Glutamatergic neuron (in vitro differentiated cells): ENCODE results near the gene CILP. TPM values are rescaled to one million over a fixed set of nuclear protein-coding genes. Genes with fewer than 3 reads are reported as not detected.

Experiments
- DNase-seq: peaks from one replicate; pipeline ENCODE4 v3.0.0; 2022
- H3K27ac Mint-ChIP-seq: one replicate; pipeline ENCODE4 v1.8.0; 2020; ENCODE audit warnings: mild to moderate bottlenecking, mixed read lengths, inconsistent platforms; ENCODE audit not compliant: unreplicated experiment
- H3K27me3 Mint-ChIP-seq: one replicate; pipeline ENCODE4 v1.8.0; 2020; ENCODE audit warnings: mild to moderate bottlenecking, moderate library complexity, mixed read lengths, inconsistent platforms; ENCODE audit not compliant: unreplicated experiment
- H3K36me3 Mint-ChIP-seq: one replicate; pipeline ENCODE4 v1.8.0; 2020; ENCODE audit warnings: mild to moderate bottlenecking, mixed read lengths, inconsistent platforms; ENCODE audit not compliant: unreplicated experiment
- H3K4me1 Mint-ChIP-seq: one replicate; pipeline ENCODE4 v1.8.0; 2020; ENCODE audit warnings: mild to moderate bottlenecking, low read depth, mixed read lengths, inconsistent platforms; ENCODE audit not compliant: unreplicated experiment
- H3K4me3 Mint-ChIP-seq: one replicate; pipeline ENCODE4 v1.8.0; 2020; ENCODE audit warnings: mild to moderate bottlenecking, mixed read lengths, inconsistent platforms; ENCODE audit not compliant: unreplicated experiment
- H3K9me3 Mint-ChIP-seq: one replicate; pipeline ENCODE4 v1.8.0; 2020; ENCODE audit warnings: mild to moderate bottlenecking, moderate library complexity, mixed read lengths, inconsistent platforms; ENCODE audit not compliant: unreplicated experiment
- CTCF ChIP-seq: fragments of 200-600 bp; sonication (generic); IDR thresholded peaks from one replicate; pipeline ENCODE4 v1.5.0; 2021; ENCODE audit not compliant: partially characterized antibody, unreplicated experiment
- total RNA-seq: library from RNA; stranded (reverse); fragmentation: NEBNext Ultra II Directional; extraction: Animal tissue kit (Norgen Biotek cat#: 25700); gene quantifications from one replicate; pipeline ENCODE4 v1.2.1, GENCODE V29; 2021; ENCODE audit not compliant: unreplicated experiment

The CILP gene
- total RNA-seq, 1 donor from 2014 or later, result 0.12 TPM

DNA sequence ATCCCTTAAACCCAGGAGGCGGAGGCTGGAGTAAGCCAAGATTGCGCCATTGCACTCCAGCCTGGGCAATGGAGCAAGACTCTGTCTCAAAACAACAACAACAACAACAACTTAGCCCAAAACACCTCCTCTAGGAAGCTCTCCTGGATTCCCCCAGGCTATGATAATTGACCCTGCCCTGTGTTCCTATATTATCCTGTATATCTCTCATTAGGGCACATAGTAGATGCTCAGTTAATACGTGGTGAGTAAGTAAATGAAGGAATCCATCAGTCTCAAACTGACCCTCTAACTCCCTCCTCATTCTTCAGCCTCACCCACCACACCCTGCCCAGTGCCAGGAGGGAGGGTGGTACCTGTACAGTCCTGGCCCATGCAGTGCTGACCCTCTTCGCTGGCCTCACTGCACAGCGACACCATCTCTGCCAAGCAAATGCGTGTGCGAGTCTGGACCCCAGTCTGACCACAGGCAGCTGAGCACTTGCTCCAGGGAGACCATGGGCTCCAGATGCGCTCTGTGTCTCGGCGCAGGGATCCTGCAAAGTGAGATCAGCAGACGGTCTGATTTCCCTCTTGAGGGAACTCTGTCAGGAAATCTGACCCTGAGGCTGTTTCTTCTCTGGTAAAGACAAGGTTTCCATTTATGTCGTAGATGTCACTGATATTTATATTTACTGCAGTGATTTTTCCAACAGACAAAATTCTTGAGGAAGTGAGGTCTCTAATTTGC is 6.2 kb downstream of the CILP start:
- no peak overlapping the region for H3K27ac Mint-ChIP-seq
- H3K4me3 Mint-ChIP-seq, result no peak overlapping the region
- H3K9me3 Mint-ChIP-seq, result no peaks in the 10 kb centered on the region

GRCh38 chr15:65204236-65204930 is 6.9 kb downstream of the CILP start:
- no peak overlapping the region for H3K4me3 Mint-ChIP-seq
- no peaks in the 10 kb centered on the region for H3K36me3 Mint-ChIP-seq
- H3K27me3 Mint-ChIP-seq, result peaks cover 7% of the 10 kb centered on the region
- H3K9me3 Mint-ChIP-seq, result no peaks in the 10 kb centered on the region
- DNase-seq, result no peak
- no peak overlapping the region for H3K27ac Mint-ChIP-seq
- peaks cover 11% of the 10 kb centered on the region for H3K4me1 Mint-ChIP-seq
- no peak for TF ChIP-seq CTCF

More for the DNA sequence above, 6.2 kb downstream of the CILP start:
- no peak for TF ChIP-seq CTCF
- no peak for DNase-seq
- peaks cover 11% of the 10 kb centered on the region for H3K4me1 Mint-ChIP-seq
- no peaks in the 10 kb centered on the region for H3K36me3 Mint-ChIP-seq
- H3K27me3 Mint-ChIP-seq, result peaks cover 6% of the 10 kb centered on the region

GRCh38 chr15:65201918-65202317 is 9.4 kb downstream of the CILP start:
- peaks cover 7% of the 10 kb centered on the region for H3K36me3 Mint-ChIP-seq
- no peak for DNase-seq
- H3K4me3 Mint-ChIP-seq, result no peak overlapping the region
- TF ChIP-seq CTCF, result no peak
- H3K9me3 Mint-ChIP-seq, result no peaks in the 10 kb centered on the region
- H3K27me3 Mint-ChIP-seq, result peaks cover 5% of the 10 kb centered on the region
- H3K27ac Mint-ChIP-seq, result no peak overlapping the region
- no peaks in the 10 kb centered on the region for H3K4me1 Mint-ChIP-seq

DNA sequence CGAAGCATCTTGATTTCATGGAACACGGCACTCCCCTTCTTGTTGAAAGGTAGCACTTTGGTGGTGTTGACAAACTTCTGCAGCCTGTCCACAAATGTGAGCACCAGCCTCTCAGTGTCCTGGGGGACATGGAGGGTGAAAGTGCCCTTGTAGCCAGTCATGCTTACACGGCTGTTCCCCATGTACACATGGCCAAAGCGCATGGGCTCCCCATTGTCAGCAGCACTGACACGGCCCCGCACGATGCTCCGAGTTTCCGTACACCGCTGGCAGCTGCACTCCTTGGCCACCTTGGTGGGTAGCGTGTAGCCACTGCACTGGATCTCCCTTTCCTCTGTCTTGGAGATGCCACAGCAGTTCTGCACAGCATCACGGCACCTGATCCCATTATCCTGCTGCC is 12.7 kb downstream of the CILP start:
- Mint-ChIP-seq H3K4me1 (peaks cover 6% of the 10 kb centered on the region), H3K27ac (no peak overlapping the region), H3K36me3 (peaks cover 7% of the 10 kb centered on the region), H3K27me3 (peaks cover 4% of the 10 kb centered on the region), H3K4me3 (no peak overlapping the region), H3K9me3 (no peaks in the 10 kb centered on the region)
- TF ChIP-seq CTCF, result no peak
- DNase-seq, result no peak

- Mint-ChIP-seq H3K4me3 (no peak overlapping the region), H3K4me1 (peaks cover 6% of the 10 kb centered on the region), H3K27me3 (peaks cover 4% of the 10 kb centered on the region), H3K9me3 (no peaks in the 10 kb centered on the region), H3K36me3 (peaks cover 7% of the 10 kb centered on the region), H3K27ac (no peak overlapping the region)
- DNase-seq, result no peak
- no peak for TF ChIP-seq CTCF
These were observed 14.0 kb downstream of the CILP start for GRCh38 chr15:65197337-65197645.
